SKM-1 treated with dmso at 0.1 percent for 144 hours (cell line): Measurements from ENCODE around the gene TVP23C.
A peak's percentile ranks its signal among the peaks of the same experiment; 100 is the strongest.
"Not testable (repeated sequence)": the region's sequence is repeated elsewhere in the genome, so short reads cannot be mapped to it uniquely, and the experiment has no call there.

Source experiments
- DNase-seq: peaks from one replicate; lab custom pipeline; 2025; ENCODE audit not compliant: unreplicated experiment; lab: John Stamatoyannopoulos, UW

The TVP23C gene

DNA sequence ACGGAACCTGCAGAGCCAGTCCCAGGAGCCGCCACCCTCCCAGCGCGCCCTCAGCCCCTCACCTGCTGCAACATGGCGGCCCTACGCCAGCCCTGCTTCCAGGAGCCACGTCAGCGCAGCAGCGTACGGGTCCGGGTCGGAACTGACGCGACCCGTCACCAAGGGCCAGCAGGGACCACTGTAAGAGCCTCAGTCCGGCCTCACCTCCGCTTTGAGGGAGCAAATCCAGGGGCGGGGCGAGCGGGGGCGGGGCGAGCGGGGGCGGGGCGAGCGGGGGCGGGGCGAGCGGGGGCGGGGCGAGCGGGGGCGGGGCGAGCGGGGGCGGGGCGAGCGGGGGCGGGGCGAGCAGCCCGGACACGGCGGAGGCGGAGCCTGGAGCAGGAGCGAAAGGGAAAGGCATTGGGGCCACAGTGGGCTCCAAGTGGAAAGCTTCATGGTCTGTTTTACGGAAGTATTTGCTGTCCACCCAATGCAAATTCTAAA, at the start of gene TVP23C:
Gene TVP23C, minus strand, starts transcription at position 109 of the 483 bp plus-strand sequence. Its CDS starts 35 bp downstream, at position 74.
- peak; percentile 33 for DNase-seq

DNA sequence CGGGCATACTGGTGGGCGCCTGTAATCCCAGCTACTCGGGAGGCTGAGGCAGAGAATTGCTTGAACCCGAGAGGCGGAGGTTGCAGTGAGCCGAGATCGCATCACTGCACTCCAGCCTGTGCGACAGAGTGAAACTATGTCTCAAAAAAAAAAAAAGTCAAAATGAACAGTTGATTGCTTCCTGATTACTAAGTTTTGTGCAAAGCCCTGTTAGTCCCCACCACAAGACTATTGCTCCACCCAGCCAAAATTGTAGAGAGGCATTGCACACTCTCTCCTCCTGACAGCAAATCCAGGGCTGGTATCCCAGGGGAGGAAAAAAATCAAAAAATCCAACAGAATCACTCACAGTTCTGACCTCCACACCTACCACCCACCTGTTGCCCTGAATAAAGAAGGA, 29.7 kb upstream of the TVP23C start:
- not testable (repeated sequence) for DNase-seq

DNA sequence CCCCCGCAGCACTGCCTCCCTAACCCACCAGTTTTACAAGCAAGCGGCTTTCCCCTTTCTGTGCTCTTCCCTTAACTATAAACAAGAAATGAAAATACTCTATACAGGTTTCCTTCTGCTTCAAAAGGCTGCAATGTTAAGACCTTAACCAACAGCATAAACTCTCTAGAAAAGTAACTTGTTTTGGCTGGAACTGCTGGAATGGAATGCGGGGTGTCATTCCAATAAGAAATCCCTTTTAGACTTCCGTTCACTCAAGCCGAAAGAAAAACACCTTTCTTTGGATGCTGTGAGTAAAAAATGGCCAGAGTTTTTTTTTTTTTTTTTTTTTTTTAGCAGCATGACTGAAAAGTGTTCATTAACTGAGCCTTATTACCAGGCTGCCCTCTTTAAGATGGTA, 28.7 kb upstream of the TVP23C start:
- DNase-seq = not testable (repeated sequence)

DNA sequence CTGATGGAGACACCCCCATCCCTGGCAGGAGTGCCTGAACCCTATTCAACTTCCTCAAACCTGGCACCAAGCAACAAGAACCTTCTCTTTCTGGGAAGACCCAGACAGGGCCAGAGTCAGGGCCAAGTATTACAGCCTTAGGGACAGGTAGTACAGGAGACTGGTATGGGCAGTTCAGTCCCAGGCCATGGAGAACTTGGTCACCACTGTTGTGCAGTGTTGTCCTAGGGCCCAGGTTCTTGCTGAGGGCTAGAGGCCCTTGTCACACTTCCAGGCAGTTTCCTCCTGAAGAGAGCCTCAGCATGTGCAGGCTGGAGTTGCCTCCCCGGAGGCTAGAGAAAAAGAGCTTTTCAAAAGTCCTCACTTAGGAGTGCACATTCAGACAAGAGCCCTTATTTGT, 27.6 kb upstream of the TVP23C start:
- not testable (repeated sequence) for DNase-seq

DNA sequence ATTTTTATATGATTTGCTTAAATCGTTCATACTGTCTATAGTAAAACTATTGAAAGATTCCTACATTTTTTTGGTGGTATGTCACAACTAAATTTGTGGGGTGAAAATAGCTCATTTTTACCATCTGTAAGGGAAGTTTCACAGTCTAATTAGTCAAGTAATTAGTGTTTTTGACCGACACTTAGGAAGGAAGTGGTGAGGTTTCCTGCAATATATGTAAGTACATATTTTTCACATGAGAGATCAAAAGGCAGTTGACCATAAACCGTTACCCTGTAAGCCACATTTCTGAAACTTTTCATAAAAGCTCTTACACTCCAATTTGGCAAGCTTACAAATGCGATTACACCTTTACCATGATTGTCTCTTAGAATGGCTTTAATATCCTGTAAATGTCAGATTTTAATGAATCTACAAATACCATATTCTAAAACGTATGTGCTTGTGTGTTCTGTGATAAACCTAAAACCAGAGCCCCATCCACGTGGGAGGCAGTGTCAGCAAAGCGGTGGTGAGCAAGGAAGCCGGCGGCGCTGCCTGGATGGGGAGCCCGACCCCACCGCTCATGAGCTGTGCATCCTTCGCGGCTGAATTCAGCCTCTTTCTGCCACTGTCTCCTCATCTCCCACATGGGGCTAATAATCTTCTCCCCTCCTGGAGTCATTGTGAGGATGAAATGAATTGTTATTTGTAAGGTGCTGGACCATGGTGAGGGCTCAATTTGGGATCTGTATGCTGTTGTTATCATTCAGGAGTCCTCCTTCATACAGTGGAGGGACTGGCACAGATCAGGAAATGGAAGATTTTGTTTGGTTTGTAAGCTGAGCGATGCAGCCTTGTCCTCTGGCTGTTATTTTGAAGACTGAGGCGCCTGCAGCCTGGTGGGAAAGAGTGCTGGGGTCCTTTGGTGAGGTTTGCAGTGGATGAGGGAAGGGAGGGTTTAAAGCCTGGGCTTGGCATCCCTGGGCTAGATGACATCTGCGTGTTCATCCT, 26.6 kb upstream of the TVP23C start:
- not testable (repeated sequence) for DNase-seq

DNA sequence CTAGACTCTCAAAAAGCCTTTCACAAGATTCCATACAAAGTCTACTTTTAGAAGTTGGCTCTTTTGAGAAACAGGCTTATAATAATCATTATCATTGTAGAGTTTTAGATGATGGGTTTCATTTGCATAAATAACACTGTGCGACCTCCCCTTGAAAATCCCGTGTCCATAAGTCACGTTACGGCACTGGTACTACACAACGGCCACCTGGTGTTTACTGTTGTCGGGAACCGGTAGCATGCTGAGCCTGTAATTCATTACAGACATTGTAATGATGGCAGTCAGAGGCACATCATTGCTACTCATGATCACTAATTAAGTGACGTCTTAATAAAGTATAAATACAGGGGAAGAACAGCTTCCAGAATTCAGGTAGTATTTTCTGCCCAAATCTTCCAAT, 24.7 kb upstream of the TVP23C start:
- DNase-seq = not testable (repeated sequence)

DNA sequence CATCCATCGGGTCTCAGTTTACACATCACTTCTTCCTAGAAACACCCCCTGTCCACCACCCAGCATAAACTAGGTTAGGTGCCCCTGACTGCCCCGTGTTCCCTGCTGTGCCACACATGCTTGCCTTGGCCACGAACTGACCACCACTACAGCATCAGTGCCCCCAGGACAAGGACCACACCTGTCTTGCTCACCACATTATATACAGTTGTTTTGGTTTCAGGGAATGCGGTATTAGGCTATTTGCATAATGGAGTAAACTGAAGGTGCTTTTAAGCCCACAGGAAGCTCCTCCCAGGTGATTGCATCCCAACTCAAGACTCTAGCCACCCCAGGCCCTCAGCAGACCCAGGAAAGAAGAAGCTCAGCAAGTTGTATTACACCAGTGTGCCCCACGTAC, 20.0 kb upstream of the TVP23C start:
- DNase-seq = not testable (repeated sequence)

DNA sequence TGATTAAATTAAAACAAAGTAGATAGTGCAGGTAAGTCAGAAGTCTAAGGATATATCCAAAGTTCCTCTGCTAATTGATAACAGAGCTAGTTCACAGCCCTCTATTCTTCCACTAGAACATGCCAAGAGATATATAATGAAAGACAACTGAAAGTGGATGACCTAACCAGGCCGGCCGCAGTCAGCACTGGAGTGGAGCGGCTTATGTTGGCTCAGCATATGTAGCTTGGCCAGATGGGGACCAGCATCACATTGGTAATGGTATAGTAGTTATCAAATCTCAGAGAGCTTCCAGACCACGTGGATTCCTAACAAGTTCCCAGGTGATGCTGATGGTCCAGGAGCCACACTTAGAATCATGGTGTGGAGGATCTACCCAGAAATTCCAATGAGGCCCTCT, 18.2 kb upstream of the TVP23C start:
- not testable (repeated sequence) for DNase-seq

DNA sequence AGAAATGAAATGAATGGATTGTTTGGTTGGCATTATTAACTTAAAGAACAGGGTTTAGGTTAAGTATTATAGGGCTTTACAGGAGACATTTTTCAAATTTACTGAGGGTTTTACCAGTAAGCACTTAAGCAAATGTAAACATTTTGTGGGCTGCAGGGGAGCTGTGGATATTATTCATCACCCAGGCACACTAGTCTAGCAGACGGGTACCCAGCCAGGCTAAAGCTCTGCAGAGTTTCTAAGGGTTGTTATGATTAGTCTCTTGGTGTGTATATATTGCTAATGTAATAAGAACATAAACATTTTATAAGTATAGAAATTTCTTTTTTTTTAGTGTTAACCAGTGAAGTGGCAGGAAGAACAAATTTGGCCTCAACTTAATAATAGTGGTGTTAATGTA, 13.6 kb upstream of the TVP23C start:
- not testable (repeated sequence) for DNase-seq

DNA sequence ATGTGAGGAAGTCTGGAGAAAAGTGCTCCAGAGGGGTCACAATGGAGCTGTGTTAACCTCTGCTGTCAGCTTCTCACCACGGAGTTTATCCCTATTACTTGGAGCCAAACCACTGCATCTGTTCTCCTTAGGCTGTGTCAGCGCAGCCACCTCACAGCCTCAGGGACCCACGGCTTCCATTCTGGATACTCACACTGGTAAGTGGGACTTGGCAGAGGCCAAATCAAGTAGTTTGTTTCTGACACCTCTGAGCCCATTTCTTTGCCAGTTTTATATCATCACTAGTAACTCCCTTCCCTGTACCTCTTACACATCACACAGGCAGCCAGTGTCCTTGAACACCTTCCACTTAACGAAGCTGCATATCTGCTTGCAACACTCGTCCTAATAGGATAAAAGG, 11.4 kb upstream of the TVP23C start:
- DNase-seq = not testable (repeated sequence)

DNA sequence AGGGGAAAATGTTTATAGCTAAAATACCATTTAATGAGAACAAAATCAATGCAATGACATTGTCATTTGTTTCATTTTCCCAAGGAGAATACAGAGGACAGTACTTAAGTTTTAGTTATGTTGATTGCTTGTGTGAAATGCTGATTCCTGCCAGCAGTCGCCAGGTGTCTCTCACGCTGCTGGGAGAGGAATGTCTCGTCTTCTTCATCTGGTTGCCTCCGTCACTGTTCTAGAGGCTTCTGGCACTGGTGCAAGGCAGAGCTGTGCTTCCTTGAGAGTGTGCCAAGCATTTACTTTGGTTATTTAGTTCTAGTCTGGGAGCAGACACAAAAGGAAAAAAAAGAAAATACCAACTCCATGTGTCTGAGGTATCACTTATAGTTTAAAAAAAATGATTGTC, 10.6 kb upstream of the TVP23C start:
- not testable (repeated sequence) for DNase-seq

DNA sequence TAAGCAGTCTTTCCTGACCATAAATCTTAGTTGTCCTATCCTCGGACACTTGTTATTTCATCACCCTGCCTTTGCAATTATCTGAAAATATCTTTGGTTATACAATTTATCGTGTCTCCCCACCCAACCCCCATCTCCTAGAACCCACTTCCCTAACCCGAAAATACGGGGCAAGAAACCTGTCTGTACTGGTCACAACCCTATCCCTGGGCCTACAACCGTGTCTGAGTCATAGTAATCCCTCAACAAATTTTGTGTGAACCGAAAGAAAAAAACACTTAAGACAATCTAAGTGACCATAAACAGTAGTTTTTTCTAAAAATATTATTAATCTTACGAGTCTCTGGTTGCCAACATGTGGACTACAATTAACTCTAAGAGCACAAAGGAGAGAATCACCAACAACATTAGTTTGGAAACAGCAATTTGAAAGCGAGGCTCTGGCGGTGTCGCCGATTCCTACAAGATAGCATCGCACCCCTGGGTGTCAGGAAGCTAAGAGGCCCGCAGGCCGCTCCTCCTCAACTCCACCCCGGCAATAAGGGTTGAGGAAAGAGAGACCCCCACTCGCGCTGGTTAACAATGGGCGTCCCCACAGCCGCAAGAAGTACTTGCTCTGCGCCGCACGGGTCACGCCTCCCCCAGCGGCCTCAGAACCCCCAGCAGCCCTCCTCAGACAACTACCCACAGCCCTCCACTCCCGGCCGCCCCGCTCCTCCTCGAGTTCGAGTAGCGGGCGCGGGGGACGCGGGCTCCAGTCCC, 489 bp downstream of the TVP23C start:
- not testable (repeated sequence) for DNase-seq

DNA sequence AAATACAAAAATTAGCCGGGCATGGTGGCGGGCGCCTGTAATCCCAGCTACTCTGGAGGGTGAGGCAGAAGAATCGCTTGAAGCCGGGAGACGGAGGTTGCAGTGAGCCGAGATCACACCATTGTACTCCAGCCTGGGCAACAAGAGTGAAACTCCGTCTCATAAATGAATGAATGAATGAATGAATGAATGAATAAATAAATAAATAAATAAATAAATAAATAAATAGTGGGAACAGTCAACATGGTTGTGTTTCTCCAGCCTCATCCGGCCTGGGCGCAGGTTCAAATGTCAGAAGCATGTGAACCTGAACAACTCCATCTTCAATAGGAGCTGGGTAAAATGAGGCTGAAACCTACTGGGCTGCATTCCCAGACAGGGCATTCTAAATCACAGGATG, 1.8 kb downstream of the TVP23C start:
- not testable (repeated sequence) for DNase-seq

DNA sequence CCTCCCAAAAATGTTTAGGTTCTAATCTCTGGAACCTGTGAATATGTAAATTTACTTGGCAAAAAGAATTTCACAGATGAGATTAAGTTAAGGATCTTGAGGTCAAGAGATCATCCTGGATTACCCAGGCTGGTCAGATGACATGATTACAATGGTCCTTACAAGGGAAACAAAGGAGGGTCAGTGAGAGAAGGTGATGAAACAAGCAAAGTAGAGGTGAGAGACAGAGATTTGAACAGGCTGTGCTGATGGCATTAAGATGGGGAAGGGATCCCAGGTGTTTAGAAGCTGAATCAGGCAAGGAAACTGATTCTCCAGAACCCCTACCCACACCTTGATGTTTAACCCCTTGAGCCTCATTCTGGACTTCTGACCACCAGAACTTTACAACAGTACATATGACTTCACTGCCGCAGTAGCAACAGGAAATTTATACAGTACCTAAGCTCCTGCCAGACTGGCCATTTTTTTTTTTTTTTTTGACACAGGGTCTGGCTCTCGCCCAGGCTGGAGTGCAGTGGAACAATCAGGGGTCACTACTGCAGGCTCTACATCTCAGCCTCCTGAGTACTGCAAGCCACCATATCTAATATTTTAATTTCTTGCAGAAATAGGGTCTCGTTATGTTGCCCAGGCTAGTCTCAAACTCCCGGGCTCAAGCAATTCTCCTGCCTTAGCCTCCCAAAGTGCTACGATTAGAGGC, 4.7 kb downstream of the TVP23C start:
- not testable (repeated sequence) for DNase-seq

DNA sequence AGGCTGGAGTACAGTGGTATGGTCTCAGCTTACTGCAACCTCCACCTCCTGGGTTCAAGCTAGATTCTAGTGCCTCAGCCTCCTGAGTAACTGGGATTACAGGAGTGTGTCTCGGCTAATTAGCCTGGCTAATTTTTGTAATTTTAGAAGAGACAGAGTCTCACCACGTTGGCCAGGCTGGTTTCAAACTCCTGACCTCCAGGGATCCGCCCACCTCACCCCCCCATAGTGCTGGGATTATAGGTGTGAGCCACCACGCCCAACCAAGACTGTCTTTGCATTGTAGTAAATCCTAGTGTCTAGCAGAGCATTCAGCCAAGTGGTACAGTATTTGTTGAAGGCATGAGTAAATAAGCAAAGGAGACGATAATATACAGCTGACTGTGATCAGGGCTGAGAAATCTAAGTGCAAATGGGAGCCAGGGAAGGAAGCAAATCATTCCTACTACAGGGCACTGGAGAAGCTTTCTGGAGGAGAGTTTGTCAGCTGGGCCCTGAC, 5.9 kb downstream of the TVP23C start:
- DNase-seq = not testable (repeated sequence)

DNA sequence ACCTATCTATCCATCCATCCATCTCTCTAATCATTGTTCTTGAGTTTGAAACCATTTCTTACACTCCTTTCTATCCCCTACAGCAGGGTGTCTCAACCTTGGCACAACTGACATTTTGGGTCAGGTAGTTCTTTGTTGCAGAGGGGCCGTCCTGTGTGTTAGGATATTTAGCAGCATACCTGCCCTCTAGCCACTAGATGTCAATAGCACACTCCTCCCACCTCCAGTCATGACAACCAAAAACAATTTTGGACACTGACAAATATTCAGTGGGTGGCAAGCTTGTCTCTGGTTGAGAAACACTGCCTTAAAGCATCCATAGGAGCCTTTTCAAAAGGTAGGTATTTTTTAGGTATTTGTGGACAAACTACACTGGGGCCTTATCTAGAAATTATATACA, 10.4 kb downstream of the TVP23C start:
- DNase-seq = not testable (repeated sequence)

DNA sequence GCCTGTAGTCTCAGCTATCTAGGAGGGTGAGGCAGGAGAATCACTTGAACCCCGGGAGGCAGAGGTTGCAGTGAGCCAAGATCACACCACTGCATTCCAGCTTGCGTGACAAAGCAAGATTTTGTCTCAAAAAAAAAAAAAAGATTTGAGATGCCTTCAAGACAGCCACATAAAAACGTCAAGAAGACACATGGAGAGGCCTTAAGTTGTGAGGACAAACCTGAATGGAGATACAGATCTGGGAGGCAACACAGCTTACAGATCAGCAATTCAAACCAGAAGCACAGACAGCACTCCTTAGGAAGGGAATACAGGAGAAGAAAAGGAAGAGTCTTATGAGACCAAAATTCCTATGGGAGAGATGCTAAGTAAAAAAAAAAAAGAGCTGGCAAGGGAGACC, 13.7 kb downstream of the TVP23C start:
- not testable (repeated sequence) for DNase-seq

DNA sequence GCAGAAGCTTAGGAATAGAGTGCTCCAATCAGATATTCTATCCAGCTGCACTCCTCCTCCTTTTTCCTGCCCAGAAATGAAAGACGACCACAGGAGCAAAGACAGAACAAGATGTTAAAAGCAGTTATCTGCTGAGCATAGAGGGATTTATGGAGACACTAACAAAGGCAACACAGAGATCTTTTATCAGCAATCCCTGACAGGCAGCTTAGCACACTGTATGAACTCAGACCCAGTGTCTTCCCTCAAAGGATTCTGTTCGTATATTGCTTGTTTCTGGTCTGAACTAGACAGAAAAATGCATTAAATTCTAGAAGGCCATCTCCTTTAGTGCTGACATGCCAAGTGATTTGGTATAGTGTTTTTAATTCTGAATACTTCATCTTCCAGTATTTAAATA, 16.7 kb downstream of the TVP23C start:
- DNase-seq = not testable (repeated sequence)

DNA sequence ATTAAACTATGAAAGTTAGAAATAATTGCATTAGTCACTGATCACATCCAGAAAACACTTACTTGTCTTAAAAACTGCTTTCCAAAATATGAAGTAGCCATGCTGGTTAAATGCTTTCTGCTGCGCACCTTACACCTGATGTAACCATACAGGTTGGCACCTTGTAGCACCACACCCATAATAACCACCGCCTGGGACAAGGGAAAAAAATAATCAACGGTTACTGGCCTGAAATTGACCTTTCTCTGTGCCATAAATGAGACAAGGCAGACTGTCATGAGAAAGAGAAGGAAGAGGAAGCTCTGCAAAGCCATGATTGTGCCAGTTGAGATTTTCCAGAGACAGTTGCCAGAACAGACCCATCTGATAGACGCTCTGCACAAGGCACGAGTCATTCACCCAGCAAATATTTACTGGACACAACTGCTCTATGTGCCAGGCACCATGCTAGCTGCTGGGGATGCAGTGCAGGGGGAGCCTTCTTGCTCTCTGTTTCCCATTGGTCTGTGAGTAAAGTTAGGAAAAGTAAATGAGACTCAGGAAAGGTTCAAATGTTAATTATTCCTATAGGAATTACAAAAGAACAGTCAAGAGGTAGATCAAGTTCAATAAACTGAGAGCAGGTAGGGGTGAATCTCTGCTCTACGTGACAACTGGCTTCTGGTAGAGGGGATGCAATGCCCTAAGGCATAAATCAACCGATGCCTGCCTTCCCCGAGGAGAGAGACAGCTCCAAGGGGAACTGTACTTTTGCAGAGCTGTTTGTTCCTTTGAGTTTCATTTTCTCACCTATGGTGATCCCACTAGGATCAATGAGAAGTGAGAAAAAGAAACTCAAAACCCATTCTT, 22.7 kb downstream of the TVP23C start:
- not testable (repeated sequence) for DNase-seq

DNA sequence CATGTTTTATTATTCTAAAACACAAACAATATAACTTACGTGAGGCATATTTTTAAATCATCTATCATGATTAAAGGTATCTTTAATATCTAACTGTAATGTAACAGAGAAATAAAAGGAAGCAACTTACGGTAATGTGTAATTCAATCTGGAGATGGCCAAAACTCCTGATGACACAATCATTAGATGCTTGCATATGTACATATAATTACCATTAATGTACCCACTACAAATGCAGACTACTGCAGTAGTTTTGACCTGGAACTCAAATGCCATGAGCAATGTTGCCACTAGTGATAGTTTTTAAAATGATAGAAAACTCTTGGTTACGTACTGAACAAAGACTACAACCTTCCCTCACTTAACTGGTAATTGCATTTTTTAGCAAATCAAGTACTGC, 30.2 kb downstream of the TVP23C start:
- not testable (repeated sequence) for DNase-seq
